Kidney epithelial cell (primary cell): Measurements from ENCODE around the gene BAG5. TPM values are rescaled to one million over a fixed set of nuclear protein-coding genes. Genes with fewer than 3 reads are reported as not detected.
A peak's percentile ranks its signal among the peaks of the same experiment; 100 is the strongest.
"Not testable (repeated sequence)": the region's sequence is repeated elsewhere in the genome, so short reads cannot be mapped to it uniquely, and the experiment has no call there.

Experiments
- DNase-seq: peaks from one replicate; pipeline ENCODE4 v3.0.0-alpha.2; 2010; ENCODE audit warnings: low read depth
- H3K27me3 ChIP-seq: 2 replicates; pipeline ENCODE4 v1.6.0; 2011; ENCODE audit warnings: low read length; ENCODE audit not compliant: control insufficient read depth, insufficient read depth
- H3K36me3 ChIP-seq: 2 replicates; pipeline ENCODE4 v1.5.1; 2011; ENCODE audit warnings: low read length; ENCODE audit not compliant: control insufficient read depth, insufficient read depth
- H3K4me3 ChIP-seq: 2 replicates; pipeline ENCODE4 v1.5.1; 2011; ENCODE audit warnings: low read depth, mild to moderate bottlenecking, control low read depth, low read length
- total RNA-seq: library from RNA; depleted of rRNA; stranded (reverse); fragments of >200 nt; gene quantifications from 2 replicates; pipeline ENCODE4 v1.2.3, GENCODE V29; 2015
- TF ChIP-seq, protein P1 (sequence below): IDR thresholded peaks from 2 replicates; pipeline ENCODE4 v1.5.1; 2011; ENCODE audit warnings: mild to moderate bottlenecking, moderate library complexity, low read length, control low read depth, inconsistent platforms; ENCODE audit not compliant: insufficient read depth, poor library complexity, severe bottlenecking

Gene BAG5
- 37.9 and 40.8 TPM in 2 replicates for total RNA-seq

DNA sequence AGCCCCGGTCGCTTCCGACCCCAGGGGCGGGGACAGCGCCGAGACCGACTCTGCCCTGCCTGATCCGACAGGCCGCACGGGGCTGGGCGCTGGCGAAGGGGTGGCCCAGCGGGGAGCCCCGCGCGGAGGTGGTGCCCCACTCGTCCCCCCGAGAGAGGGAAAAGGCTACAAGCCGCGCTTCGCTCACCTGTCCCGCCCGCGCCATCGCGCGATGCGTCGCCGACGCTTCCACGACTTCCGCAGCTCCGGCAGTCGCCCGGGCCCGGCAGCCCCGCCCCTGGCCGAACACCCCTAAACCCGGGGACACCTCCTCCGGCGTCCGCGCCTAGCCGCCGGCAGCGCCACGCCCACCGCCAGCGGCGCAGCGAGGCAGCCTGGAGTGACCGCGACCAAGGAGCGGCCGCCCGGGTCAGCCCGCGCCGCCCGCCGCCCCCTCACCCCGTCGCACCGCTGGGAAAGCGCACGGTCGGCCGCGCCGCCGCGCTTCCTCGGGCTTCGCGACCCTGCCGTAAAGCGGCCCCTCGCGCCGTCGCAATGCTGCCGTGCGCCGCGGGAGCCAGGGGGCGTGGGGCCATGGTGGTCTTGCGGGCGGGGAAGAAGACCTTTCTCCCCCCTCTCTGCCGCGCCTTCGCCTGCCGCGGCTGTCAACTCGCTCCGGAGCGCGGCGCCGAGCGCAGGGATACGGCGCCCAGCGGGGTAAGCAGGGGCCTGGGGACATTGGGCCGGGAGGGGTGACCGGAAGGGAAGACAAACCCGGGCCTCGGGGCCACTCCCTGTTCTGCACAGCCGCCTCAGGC, at the start of gene BAG5, which contains the start of gene COA8:
TSS of gene BAG5 (minus strand) at position 229 of the 797 bp plus-strand sequence. CDS start 1,493 bp downstream, outside the sequence.
TSS of gene COA8 (plus strand) at position 532 of the 797 bp plus-strand sequence. CDS start at position 574, 42 bp downstream.
- H3K36me3 ChIP-seq: no peaks in the 10 kb centered on the region
- H3K27me3 ChIP-seq: no peaks in the 10 kb centered on the region
- no peak for DNase-seq
- TF ChIP-seq, protein P1, sequence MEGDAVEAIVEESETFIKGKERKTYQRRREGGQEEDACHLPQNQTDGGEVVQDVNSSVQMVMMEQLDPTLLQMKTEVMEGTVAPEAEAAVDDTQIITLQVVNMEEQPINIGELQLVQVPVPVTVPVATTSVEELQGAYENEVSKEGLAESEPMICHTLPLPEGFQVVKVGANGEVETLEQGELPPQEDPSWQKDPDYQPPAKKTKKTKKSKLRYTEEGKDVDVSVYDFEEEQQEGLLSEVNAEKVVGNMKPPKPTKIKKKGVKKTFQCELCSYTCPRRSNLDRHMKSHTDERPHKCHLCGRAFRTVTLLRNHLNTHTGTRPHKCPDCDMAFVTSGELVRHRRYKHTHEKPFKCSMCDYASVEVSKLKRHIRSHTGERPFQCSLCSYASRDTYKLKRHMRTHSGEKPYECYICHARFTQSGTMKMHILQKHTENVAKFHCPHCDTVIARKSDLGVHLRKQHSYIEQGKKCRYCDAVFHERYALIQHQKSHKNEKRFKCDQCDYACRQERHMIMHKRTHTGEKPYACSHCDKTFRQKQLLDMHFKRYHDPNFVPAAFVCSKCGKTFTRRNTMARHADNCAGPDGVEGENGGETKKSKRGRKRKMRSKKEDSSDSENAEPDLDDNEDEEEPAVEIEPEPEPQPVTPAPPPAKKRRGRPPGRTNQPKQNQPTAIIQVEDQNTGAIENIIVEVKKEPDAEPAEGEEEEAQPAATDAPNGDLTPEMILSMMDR: no peak
- peak within 1 kb of the TSS; percentile 98 for H3K4me3 ChIP-seq

DNA sequence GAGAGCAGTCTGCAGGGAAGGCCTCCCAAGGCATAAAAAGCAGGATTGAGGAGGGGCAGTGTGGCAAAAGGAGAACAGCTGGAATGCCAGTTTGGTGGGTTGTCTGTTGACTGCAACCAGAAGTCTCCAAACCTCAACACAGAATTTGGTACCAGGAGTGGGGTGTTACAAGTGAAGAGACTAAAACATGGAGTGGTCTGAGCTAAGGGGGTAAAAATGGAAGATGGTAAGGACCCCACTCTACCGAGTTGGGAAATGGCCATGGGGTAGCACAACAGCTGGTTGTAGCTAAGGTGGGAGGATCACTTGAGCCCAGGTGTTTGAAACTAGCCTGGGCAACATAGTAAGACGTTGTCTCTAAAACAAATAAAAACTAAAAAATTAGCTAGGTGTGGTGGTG, 48.8 kb upstream of the BAG5 start:
- TF ChIP-seq, protein P1: no peak
- peaks cover 13% of the 10 kb centered on the region for H3K27me3 ChIP-seq
- H3K4me3 ChIP-seq: no peak overlapping the region
- no peak for DNase-seq
- H3K36me3 ChIP-seq: no peaks in the 10 kb centered on the region

GRCh38 chr14:103609081-103609480, 46.6 kb upstream of the BAG5 start:
- not testable (repeated sequence) for H3K36me3 ChIP-seq, DNase-seq

GRCh38 chr14:103607822-103608221, 45.4 kb upstream of the BAG5 start:
- TF ChIP-seq, protein P1: no peak
- no peak for DNase-seq
- H3K36me3 ChIP-seq: no peaks in the 10 kb centered on the region
- H3K27me3 ChIP-seq: peaks cover 13% of the 10 kb centered on the region
- no peak overlapping the region for H3K4me3 ChIP-seq

More at GRCh38 chr14:103609081-103609480, 46.6 kb upstream of the BAG5 start:
- H3K27me3 ChIP-seq: peaks cover 13% of the 10 kb centered on the region
- not testable (repeated sequence) for H3K4me3 ChIP-seq

DNA sequence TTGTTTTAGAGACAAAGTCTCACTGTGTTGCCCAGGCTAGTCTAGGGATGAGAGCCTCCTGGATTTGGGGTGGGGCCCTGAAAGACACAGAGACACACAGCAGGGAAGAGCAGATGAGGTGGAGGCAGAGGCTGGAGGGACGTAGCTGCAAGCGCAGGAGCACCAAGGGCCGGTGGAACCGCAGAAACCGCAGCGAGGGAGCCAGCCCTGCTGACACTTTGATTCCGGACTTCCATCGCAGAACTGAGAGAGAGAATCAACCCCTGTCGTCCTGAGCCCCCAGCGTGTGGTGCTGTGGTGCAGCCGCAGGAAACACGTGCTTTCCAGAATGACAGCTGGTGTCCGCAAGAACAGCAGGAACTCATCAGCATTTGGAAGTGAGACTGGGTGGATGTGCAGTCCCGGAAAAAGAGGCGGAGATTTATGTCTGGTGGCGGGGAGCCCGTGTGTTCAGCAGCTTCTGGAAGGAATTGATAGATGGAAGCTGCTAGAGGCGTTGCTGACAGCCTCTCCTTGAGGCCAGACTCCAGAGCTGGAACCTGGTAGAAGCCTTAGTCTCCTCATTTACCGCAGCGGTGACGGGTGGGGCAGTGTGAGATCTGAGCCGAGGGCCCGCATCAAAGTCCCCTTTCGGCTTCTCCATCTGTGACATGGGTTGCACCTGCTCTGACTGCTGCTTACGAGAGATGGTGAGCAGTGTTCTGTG, 44.7 kb upstream of the BAG5 start:
- Histone ChIP-seq H3K36me3 (no peaks in the 10 kb centered on the region), H3K27me3 (peaks cover 13% of the 10 kb centered on the region), H3K4me3 (no peak overlapping the region)
- TF ChIP-seq, protein P1: peak; percentile 30
- no peak for DNase-seq

- no peak for DNase-seq
- H3K36me3 ChIP-seq: no peaks in the 10 kb centered on the region
- TF ChIP-seq, protein P1: no peak
- H3K4me3 ChIP-seq: no peak overlapping the region
- peaks cover 13% of the 10 kb centered on the region for H3K27me3 ChIP-seq
Observed at GRCh38 chr14:103604620-103605019, 42.2 kb upstream of the BAG5 start.
